ACHN (cell line): Measurements from ENCODE around the gene NFU1.
A peak's percentile ranks its signal among the peaks of the same experiment; 100 is the strongest.
"Not testable (repeated sequence)": the region's sequence is repeated elsewhere in the genome, so short reads cannot be mapped to it uniquely, and the experiment has no call there.

ENCODE experiments used
- DNase-seq: peaks from one replicate; pipeline ENCODE4 v3.0.0-alpha.2; 2015
- in situ Hi-C: cut with HindIII; loops from 2 replicates; pipeline ENCODE4 v1.10.0; 2017; ENCODE audit warnings: low sequenced_read_pairs, low pct_ligation_motif_present, low pct_unique_long_range_greater_than_20kb

NFU1 gene

DNA sequence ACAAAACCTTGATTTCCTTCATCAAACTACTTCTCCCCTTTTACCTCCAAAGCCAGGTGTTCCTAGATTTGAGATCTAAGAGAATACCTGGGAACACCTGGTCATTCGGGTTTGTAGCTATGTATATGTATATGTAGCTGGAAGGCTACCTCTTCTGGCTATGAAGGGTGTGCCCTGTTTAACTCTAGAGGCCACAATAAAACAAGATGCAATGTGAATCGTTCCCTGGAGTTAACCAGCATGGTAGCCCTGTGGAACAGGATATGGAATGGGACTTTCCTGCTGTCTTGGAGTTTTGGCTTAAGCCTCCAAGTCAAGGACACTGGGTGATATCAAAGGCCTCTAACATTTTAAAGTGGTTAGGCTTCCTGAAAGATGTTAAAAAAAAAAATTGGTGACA, 17.7 kb upstream of the NFU1 start:
- in situ Hi-C loops: no loop called here
- no peak for DNase-seq

DNA sequence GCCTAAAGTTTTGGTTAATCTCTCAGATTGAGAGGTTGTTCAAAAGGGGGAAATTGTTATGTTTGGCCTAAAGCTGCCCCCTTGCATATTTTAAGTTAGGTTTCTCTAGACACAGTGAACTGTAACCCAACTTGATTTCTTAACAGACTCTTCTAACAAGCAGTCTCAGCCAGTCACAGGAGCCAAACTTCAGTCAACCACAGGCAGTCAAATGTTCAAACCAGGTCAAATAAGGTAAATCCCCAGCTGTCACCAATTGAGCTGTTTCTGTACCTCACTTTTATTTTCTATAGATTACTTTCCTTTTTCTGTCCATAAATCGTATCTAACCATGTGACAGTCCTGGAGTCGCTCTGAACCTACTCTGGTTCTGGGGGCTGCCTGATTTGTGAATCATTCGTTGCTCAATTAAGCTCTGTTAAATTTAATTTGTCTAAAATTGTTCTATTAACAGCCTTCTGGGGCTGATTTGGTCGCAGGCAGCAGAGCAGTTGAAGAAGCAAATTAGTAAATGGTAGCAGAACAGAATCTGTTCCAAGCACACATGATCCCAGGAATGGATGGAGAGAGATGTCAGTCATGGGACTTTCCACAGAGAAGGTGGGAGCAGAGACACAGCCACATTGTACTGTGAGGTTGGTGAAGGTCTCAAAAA, 16.4 kb upstream of the NFU1 start:
- DNase-seq: no peak
- in situ Hi-C loops: no loop called here

DNA sequence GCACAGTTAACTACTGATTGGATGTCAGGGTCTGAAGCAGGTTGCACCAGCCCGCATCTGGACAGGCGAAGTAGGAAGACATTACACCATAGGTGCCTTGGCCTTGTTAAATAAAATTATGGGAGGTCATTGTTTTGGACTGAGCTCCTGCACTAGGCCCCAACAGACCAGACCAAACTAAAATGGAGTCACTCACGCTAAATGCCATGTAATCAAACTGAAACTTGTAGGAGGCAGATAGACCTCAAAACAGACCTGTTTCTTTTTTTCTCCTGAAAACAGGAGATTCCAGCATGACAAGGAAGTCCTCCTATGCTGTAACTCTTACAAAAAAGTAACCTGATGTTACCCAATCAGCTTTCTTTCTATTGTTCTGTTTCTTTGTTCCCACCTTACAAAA, 15.5 kb upstream of the NFU1 start:
- DNase-seq: no peak

DNA sequence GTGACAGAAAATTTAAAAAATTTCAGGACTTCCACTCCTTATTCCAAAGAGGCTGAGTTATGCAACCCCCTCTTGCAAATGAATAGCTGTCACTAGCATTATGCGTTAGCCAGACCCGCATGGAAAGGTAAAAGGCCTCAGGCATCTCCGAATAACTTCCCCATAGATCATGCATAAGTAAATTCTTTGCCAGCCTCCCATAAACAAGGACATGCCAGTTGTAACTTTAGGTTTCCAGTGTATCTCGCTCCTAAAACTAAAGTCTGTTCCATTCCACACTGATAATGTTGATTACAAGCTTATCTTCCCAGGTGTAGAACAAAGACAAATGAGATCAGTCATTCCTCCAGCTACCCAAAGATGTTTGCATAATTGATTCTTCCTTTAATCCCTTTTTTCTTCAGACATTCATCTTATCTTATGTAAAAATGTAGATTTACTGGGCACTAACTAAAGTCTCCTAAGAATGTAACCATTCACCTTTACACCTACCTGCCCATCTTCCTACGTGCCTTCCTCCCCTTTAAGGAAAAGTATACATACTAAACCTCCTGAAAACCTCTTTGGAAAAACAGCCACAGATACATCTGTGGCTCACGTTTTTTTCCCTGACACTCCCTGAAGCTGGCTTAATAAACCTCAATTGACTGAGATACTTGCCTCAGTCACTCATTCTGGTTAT, 13.6 kb upstream of the NFU1 start:
- DNase-seq: no peak
- in situ Hi-C loops: no loop called here

More for the DNA sequence above, 15.5 kb upstream of the NFU1 start:
- in situ Hi-C loops: no loop called here

DNA sequence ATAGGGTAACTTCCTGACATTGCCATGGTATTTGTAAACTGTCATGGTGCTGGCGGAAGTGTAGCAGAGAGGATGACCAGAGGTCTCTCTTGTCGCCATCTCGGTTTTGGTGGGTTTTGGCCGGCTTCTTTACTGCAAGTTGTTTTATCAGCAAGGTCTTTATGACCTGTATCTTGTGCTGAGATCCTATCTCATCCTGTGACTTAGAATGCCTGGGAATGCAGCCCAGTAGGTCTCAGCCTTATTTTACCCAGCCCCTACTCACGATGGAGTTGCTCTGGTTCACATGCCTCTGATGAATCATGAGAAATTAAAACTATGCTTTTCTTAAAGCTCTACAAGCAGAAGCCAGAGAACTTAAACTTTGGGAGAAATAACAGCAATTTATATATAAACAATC, 12.7 kb upstream of the NFU1 start:
- in situ Hi-C loops: no loop called here
- no peak for DNase-seq

DNA sequence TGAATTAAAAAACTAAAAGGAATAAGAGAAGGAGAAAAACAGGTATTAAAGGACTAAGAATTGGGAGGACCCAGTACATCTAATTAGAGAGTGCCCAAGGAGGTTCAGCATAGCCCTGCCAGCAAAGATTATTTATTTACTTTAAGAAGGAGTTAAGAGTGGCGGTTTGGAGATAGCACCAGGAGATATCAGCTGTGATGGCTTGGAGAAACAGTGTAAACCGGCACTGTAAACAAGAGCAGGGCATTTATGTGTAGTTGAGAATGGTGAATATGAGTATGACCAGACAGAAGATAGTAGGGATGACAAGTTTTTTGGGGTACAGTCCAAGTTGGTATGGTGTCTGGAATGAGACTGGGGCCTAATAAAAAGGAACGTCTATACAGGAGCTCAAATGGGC, 6.4 kb upstream of the NFU1 start:
- in situ Hi-C loops, DNase-seq: not testable (repeated sequence)

DNA sequence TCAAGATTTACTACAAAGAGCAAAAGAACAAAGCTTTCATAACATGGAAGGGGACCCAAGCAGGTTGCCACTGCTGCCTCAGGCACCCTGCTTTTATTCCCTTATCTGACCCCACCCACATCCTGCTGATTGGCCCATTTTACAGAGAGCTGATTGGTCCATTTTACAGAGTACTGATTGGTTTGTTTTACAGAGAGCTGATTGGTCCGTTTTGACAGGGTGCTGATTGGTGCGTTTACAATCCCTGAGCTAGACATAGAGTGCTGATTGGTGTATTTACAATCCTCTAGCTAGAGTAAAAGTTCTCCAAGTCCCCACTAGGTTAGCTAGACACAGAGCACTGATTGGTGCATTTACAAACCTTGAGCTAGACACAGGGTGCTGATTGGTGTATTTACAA, 2.3 kb upstream of the NFU1 start:
- DNase-seq, in situ Hi-C loops: not testable (repeated sequence)

DNA sequence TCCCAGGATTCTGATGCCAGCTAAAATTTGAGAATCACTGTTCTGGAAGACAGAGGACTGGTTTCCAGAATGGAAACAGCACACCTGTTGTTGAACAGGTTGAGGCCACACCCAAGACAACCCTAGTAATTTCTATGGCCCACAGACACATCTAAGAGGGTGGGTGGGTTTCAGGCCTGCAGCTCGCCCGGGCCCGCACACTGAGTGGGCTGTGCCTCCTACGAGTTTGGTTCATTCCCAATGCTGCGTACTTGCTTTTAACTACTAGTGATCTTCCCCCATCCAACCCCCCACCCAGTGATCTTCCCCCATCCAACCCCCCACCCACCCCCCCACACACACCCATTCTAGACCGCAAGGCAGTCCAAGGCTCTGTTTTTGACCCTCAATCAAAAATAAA, 1.3 kb upstream of the NFU1 start:
- no peak for DNase-seq
- in situ Hi-C loops: no loop called here

DNA sequence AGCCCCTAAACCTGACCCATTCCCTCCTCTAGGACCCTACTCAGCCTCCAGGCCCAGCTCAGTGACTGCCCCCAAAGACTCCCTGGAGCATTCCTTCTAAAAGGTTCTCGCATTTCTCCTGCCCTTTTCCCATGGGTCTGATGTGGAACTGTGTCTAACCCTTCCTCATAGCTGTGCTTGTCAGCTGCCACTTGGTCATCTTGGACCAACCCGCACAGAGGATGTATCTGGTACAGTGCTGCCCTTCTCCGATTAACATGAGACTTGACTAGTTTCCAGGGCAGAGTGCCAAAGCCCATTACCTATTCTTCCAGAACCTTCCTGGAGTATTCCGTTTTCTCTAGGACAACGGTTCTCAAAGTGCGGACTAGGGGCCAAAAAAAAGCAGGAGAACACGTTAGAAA, 518 bp upstream of the NFU1 start:
- in situ Hi-C loops: no loop called here
- DNase-seq: no peak

DNA sequence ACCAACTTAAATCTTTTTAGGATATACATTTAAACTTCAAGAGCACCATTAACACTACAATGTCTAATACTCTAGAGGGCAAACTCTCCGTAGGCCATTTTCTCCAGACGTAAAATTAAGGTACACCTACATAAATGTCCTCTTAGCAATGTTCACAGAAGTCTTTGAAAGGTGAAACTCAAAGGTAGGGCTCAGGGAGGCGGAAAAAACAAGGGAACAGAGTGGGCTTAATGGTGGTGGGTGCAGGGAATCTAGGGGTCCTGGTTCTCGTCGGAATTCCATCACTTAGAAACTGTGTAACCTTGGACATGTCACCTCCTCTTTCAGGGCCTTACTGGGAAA, 668 bp downstream of the NFU1 start:
- in situ Hi-C loops: no loop called here
- peak; percentile 8 for DNase-seq

DNA sequence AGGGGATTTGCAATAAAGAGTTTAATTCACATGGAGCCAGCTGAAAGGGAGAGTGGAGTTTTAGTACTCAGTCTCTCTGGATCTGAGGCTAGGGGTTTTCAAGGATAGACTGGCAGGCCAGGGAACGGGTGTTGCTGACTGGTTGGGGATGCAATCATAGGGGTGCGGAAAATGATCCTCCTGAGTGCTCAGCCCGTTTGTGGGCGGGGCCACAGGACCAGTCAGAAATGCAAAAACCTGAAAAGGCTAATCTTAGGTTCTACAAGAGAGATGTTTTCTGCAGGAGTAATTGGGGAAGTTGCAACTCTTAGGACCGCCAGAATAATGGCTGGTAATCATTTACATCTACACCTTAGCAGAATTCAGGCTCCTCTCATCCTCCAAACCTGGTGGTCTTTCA, 2.5 kb downstream of the NFU1 start:
- in situ Hi-C loops: no loop called here
- DNase-seq: no peak

DNA sequence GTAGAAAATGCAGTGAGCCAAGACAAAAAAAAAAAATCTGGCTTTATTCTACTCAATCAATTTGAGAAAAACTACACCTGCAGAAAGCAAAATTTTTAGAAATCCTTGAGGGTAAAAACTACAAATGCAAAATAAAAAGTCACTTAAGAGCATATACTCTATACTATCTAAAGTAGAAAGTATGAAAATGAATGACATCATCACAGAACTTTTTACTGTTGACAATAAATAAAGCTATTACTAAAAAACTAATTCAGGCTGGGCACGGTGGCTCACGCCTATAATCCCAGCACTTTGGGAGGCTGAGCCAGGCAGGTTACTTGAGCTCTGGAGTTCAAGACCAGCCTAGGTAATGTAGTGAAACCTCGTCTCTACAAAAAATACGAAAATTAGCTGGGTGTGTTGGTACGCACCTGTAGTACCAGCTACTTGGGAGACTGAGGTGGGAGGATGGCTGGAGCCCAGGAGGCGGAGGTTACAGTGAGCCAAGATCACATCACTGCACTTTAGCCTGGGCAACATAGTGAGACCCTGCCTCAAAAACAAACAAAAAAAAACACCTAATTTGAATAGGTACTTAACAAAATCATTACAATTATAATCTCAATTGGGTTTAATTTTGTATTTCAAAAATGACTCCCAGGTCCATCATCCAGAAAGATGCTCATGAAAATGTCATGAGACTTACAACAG, 7.6 kb downstream of the NFU1 start:
- no peak for DNase-seq

DNA sequence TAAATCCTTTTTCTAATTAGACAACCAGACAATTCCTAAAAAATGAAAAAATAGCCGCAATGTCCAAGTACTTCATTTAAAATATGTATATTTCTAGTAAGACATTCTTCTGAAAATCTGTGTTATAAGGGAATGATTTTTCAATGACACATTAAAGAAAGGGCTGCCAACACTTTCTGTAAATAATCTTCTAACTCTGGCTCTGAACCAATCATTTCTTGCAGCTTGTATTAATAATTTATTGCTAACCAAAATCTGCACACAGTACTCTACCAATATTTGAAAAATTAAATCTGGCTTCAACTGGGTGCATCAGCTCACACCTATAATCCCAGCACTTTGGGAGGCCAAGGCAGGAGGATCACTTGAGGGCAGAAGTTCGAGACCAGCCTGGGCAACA, 8.3 kb downstream of the NFU1 start:
- peak; percentile 79 for DNase-seq
- in situ Hi-C loops: no loop called here

More for the DNA sequence above, 7.6 kb downstream of the NFU1 start:
- in situ Hi-C loops: no loop called here

DNA sequence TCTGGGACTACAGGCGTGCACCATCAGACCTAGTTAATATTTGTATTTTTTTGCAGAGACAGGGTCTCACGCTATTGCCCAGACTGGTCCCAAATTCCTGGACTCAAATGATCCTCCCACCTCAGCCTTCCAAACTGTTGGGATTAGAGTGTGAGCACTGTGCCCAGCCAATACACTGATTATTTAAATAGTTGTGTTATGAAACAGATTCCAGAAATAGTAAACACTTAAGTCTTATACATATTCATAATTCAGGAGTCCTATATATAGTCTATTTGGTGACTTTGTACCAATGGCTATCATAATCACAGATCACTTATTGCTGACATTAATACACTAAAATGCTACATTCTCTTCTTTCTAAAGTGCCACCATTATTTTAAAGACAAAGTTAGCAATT, 12.8 kb downstream of the NFU1 start:
- DNase-seq: no peak
- in situ Hi-C loops: no loop called here

DNA sequence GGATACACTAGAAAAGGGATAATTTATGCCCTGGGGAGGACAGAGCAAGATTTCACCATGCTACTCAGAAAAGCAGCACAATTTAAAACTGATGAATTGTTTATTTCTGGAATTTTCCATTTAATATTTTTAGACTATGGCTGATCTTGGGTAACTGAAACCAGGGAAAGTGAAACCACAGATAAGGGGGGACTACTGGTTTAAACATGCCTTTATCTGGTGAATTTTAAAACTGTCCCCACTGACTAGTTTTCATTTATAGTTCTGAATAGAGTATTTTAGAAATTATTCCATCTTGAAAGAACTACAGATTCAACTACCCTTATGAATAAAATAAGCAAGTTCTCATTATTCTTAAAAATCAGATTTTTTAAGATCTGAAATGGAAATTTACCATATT, 15.0 kb downstream of the NFU1 start:
- in situ Hi-C loops: no loop called here
- no peak for DNase-seq

DNA sequence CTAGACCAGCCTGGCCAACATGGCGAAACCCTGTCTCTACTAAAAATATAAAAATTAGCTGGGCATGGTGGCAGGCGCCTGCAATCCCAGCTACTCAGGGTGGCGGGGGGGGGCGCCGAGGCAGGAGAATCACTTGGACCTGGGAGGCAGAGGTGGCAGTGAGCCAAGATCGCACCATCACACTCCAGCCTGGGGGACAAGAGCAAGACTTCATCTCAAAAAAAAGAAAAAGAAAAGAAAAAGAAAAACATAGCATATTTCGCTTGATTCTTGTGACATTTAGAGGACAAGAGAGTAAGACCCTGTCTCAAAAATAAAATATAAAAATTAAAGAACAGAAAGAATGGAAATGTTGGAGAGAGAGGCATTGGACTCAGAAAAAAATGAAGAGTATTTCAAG, 18.1 kb downstream of the NFU1 start:
- in situ Hi-C loops: not testable (repeated sequence)

DNA sequence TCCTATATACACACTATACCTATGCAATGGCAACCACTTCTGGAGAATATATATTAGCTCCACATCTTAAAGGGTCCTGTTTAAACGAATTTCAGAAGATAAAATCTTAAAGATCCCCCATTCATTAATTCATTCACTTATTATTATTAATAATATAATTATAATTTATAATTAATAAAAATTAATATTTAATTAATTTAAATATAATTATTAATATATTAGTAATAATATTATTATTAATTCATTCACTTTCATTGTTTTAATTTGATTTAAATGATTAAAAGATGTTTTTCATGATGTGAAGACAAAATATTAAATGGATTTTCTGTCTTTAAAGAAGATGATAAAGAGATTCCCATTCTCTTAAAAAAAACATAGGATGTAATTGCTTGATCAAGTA, 21.1 kb downstream of the NFU1 start:
- in situ Hi-C loops: no loop called here
- DNase-seq: no peak

More for the DNA sequence above, 18.1 kb downstream of the NFU1 start:
- not testable (repeated sequence) for DNase-seq

DNA sequence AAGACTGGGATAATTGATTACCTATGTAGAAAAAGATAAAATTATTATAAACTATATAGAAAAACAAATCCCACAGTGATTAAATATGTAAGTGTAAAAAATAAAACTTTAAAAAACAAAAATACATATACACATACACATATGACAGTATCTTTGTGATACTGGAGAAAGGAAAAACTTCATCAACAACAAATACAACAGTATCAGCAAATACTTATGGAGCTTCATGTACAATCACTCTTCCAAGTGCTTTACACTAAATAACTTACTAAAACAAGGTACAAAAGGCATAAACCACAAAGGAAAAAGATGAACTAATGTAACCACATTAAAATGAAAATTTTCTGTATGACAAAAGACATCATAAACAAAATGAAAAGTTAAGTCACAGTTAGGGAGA, 26.1 kb downstream of the NFU1 start:
- DNase-seq: no peak
- in situ Hi-C loops: no loop called here

DNA sequence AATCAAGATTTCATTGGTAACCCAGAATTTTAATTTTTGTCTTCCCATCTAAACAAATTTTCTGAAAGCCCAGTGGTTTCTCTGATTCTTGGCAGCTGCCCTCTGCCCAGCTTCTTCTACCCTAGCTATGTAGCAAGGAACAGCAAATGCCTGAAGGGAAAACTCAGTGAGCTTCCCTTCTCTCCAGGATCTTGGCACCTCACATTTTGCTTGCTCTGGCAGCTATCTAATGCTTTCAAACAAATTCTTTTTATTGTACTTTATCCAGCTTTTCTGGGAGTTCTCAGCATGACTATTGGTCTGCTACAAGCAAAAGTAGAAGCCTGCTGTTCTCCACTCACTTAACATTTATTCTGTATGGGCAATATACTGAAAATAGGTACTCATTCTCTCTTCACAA, 31.9 kb downstream of the NFU1 start:
- DNase-seq: no peak
- in situ Hi-C loops: no loop called here

DNA sequence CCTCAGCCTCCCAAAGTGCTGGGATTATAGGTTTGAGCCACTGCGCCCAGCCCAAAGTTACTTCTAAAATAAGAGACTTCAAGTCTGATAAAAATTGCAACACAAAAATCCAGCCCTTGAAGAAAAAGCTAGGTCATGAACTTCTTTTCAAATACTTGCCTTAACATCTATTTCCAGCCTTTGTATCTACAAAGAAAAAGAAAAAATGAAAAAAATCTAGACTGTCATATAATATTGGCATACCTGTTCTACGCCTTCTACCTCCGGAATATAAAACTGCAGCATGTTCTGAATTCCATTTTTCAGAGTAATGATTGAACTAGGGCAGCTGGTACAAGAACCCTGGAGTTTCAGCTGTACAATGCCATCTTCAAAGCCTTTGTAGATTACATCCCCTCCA, 37.1 kb downstream of the NFU1 start:
- DNase-seq: no peak
- in situ Hi-C loops: no loop called here
